HepG2 (cell line): ENCODE results near the gene HDAC5. TPM values are rescaled to one million over a fixed set of nuclear protein-coding genes. Genes with fewer than 3 reads are reported as not detected.
A peak's percentile ranks its signal among the peaks of the same experiment; 100 is the strongest.

ENCODE experiments used
- CBX1 ChIP-seq: IDR thresholded peaks from one replicate; pipeline ENCODE4 v1.6.1; 2016; ENCODE audit warnings: antibody characterized with exemption, low read depth
- CENPT ChIP-seq: sonication (generic); formaldehyde crosslinking; IDR thresholded peaks from 2 replicates; pipeline ENCODE4 v1.8.0; 2022; ENCODE audit warnings: low read depth, mild to moderate bottlenecking, moderate library complexity, missing genetic modification reagents
- DMAP1 ChIP-seq: IDR thresholded peaks from 2 replicates; pipeline ENCODE4 v1.6.1; 2016
- EZH2 ChIP-seq: conservative IDR thresholded peaks from 2 replicates; pipeline ENCODE4 v1.6.1; 2012; ENCODE audit warnings: mild to moderate bottlenecking, low read depth, low read length, moderate library complexity
- IRF1 ChIP-seq: sonication (generic); formaldehyde crosslinking; IDR thresholded peaks from 2 replicates; pipeline ENCODE4 v1.4.0; 2020; ENCODE audit warnings: low read depth, mild to moderate bottlenecking, missing genetic modification reagents
- JUN ChIP-seq: sonication (generic); formaldehyde crosslinking; IDR thresholded peaks from 2 replicates; pipeline ENCODE4 v1.4.0; 2020; ENCODE audit warnings: mild to moderate bottlenecking, missing genetic modification reagents
- KDM6A ChIP-seq: IDR thresholded peaks from 2 replicates; pipeline ENCODE4 v1.6.1; 2016; ENCODE audit warnings: low read depth
- MEIS1 ChIP-seq: sonication (generic); formaldehyde crosslinking; IDR thresholded peaks from 2 replicates; pipeline ENCODE4 v1.9.0; 2021; ENCODE audit warnings: mild to moderate bottlenecking, missing genetic modification reagents, moderate library complexity, borderline replicate concordance
- NBN ChIP-seq: fragments of 450-650 bp; conservative IDR thresholded peaks from 2 replicates; pipeline ENCODE4 v1.6.1; 2017
- NCOA2 ChIP-seq: sonication (generic); formaldehyde crosslinking; IDR thresholded peaks from 2 replicates; pipeline ENCODE4 v1.8.0; 2022; ENCODE audit warnings: inconsistent platforms
- PHF5A ChIP-seq: IDR thresholded peaks from one replicate; pipeline ENCODE4 v1.6.1; 2018; ENCODE audit warnings: low read depth, missing genetic modification reagents; ENCODE audit not compliant: unreplicated experiment
- STAT5B ChIP-seq: sonication (generic); formaldehyde crosslinking; IDR thresholded peaks from 2 replicates; pipeline ENCODE4 v1.4.0; 2020; ENCODE audit warnings: missing genetic modification reagents
- THAP8 ChIP-seq: sonication (generic); formaldehyde crosslinking; IDR thresholded peaks from 2 replicates; pipeline ENCODE4 v1.5.1; 2020; ENCODE audit warnings: missing genetic modification reagents, mild to moderate bottlenecking, borderline replicate concordance
- ZHX2 ChIP-seq, 2 experiments: sonication (generic) in 1 of 2; formaldehyde crosslinking in 1 of 2; IDR thresholded peaks; 2 replicates each; pipeline versions ENCODE4 v1.6.1 to v1.9.0; 2014 to 2022; ENCODE audit warnings: antibody characterized with exemption in 1 of 2, borderline replicate concordance in 1 of 2, inconsistent platforms in 1 of 2, low read depth in 1 of 2, missing genetic modification reagents in 1 of 2
- ZIK1 ChIP-seq: sonication (generic); formaldehyde crosslinking; IDR thresholded peaks from 2 replicates; pipeline ENCODE4 v1.5.0; 2020; ENCODE audit warnings: mild to moderate bottlenecking, low read depth, missing genetic modification reagents, borderline replicate concordance
- ZNF33B ChIP-seq: sonication (generic); formaldehyde crosslinking; IDR thresholded peaks from 2 replicates; pipeline ENCODE4 v1.5.1; 2020; ENCODE audit warnings: mild to moderate bottlenecking, missing genetic modification reagents
- ZNF768 ChIP-seq: sonication (generic); formaldehyde crosslinking; IDR thresholded peaks from 2 replicates; pipeline ENCODE4 v1.4.0; 2020; ENCODE audit warnings: missing genetic modification reagents
- polyA plus RNA-seq, 8 experiments: library from polyadenylated mRNA; depleted of rRNA in 3 of 8; stranded (reverse) in 7 of 8; unstranded in 1 of 8; fragments of >200 nt; fragmentation: Illumina TruSeq in 4 of 8; extraction: Trizol in 4 of 8; gene quantifications; 2 replicates each; pipeline versions ENCODE4 v1.2.1 to v1.2.3, GENCODE V29; 2011 to 2016; ENCODE audit warnings: low read depth in 4 of 8, missing spikeins in 1 of 8, mixed read lengths in 1 of 8; ENCODE audit not compliant: insufficient read depth in 1 of 8
- total RNA-seq, 5 experiments: library from RNA; depleted of rRNA; stranded (reverse); fragments of >200 nt; fragmentation: Illumina TruSeq; extraction: Trizol; gene quantifications; 2 replicates each; pipeline ENCODE4 v1.2.3, GENCODE V29; 2016; ENCODE audit warnings: low read depth in 1 of 5

The HDAC5 gene
- total and polyA plus RNA-seq, 2 of the 13 experiments (the other 11 are each of a cell fraction or from before 2014, with no cell fraction given), result 46.4 to 85.4 TPM

- TF ChIP-seq THAP8, result 0 out of 2 replicates have a peak, but pooled peaks have one; percentile 38
- TF ChIP-seq NBN, result no peak
- TF ChIP-seq EZH2, result no peak
- no peak; the same call in 1 of the 2 replicates for TF ChIP-seq JUN
- TF ChIP-seq PHF5A (CRISPR knock-in tag), result no peak
- TF ChIP-seq ZNF33B, result 0 out of 2 replicates have a peak, but pooled peaks have one; percentile 16
- TF ChIP-seq NCOA2 (CRISPR knock-in tag), result no peak; the same call in 1 of the 2 replicates
- TF ChIP-seq IRF1 (CRISPR knock-in tag), result no peak
- TF ChIP-seq CENPT (CRISPR knock-in tag), result no peak
- no peak for TF ChIP-seq CBX1
- 0 out of 2 replicates have a peak, but pooled peaks have one; percentile 19 for TF ChIP-seq ZNF768
- no peak for TF ChIP-seq KDM6A
- TF ChIP-seq ZIK1 (CRISPR knock-in tag), result no peak; the same call in 1 of the 2 replicates
- TF ChIP-seq STAT5B (CRISPR knock-in tag), result no peak
- TF ChIP-seq DMAP1 (CRISPR knock-in tag), result no peak; the same call in 1 of the 2 replicates
- TF ChIP-seq MEIS1 (CRISPR knock-in tag), result 0 out of 2 replicates have a peak, but pooled peaks have one; percentile 45
- peak; percentile 50; the same call in 1 of the 2 replicates for TF ChIP-seq ZHX2 (IDR thresholded peaks at IDR 0.05; ENCODE audit: low read depth)
- TF ChIP-seq ZHX2 (CRISPR knock-in tag; IDR thresholded peaks at IDR 0.05; ENCODE audit: borderline replicate concordance), result 0 out of 2 replicates have a peak, but pooled peaks have one; percentile 29
Measured at GRCh38 chr17:44066204-44066930, 57.1 kb downstream of the HDAC5 start, which contains the start of gene LSM12 (continued).
